Activated CD4-positive, alpha-beta T cell treated with anti-CD3 and anti-CD28 coated beads, Interleukin-2, amount 50 U/mL, for 4 hours (primary cell): ENCODE results near the gene TENT5A.

Experiments
- DNase-seq, 2 experiments: peaks; one replicate each; pipeline ENCODE4 v3.0.0-alpha.2; 2020

Gene TENT5A

GRCh38 chr6:81700414-81700813, 52.1 kb downstream of the TENT5A start:
- DNase-seq: no peak

DNA sequence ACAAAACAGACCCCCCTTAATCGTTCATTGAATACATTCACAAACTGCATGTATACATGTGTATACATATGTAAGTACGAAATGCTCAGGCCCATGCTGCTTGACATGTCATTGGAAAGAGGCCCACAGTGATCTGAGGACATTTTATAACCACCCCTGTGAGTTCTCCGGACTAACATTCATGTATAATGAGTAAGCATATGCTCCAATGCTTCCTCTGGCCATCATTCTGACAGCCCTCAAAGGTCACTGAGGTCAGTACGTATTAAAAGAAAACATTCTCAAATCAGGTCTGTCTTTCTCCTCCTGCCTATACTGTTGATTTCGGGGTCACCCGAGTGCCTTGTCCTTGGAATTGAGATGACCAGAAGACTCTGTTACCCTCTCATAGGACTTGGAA, 54.9 kb downstream of the TENT5A start:
- no peak for DNase-seq

DNA sequence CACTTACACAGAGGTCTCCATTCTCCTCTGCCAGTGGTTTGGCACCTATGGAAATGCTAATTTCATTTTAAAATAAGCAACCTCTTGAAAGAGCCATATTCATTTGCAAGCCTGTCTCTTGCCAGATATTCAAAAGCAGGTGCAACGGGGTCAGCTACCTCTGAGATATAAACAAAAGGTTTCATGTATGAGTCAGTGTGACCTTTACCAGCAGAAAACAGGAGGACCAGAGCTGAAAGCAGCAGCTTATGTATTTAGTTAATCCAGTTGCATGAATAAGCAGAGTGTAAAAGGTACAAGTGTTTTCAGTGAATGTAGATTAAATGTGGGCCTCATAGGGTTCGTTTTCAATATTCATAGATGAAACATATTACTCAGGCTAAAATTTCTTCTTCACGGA, 56.0 kb downstream of the TENT5A start:
- no peak for DNase-seq
